Measurements from ENCODE around the gene TRPM5. TPM values are rescaled to one million over a fixed set of nuclear protein-coding genes. Genes with fewer than 3 reads are reported as not detected.

The TRPM5 gene
- total RNA-seq, 1 experiment from 2014 or later: not detected

Other genes with a start within 250 kb of the TRPM5 start
- gene ASCL2, start 173.9 kb downstream of the TRPM5 start, total RNA-seq (2014; rRNA removed; shearing (Covaris generic); ENCODE audit: low replicate concordance): not detected in 2 replicates
- gene C11orf21, start 142.6 kb downstream of the TRPM5 start, total RNA-seq (2014; rRNA removed; shearing (Covaris generic); ENCODE audit: low replicate concordance): not detected in 2 replicates
- gene TSPAN32, start 142.5 kb downstream of the TRPM5 start, total RNA-seq (2014; rRNA removed; shearing (Covaris generic); ENCODE audit: low replicate concordance): not detected in 2 replicates
- gene CD81, start 67.2 kb downstream of the TRPM5 start, total RNA-seq (2014; rRNA removed; shearing (Covaris generic); ENCODE audit: low replicate concordance): 356 and 467 TPM in 2 replicates
- gene TSSC4, start 43.8 kb downstream of the TRPM5 start, total RNA-seq (2014; rRNA removed; shearing (Covaris generic); ENCODE audit: low replicate concordance): 25.3 and 47.5 TPM in 2 replicates
- not detected in 2 replicates for gene KCNQ1, start 494 bp upstream of the TRPM5 start, total RNA-seq (2014; rRNA removed; shearing (Covaris generic); ENCODE audit: low replicate concordance)

Data from Karpas-422 (cell line).